Activated CD4-positive, CD25-positive, alpha-beta regulatory T cell treated with anti-CD3 and anti-CD28 coated beads, Interleukin-2, amount 50 U/mL, for 72 hours (primary cell): ENCODE measurements around the gene ADPRS.

Experiments
- DNase-seq: peaks from one replicate; pipeline ENCODE4 v3.0.0; 2021

The ADPRS gene

GRCh38 chr1:36087233-36088123, 1.2 kb upstream of the ADPRS start:
- peak; percentile 27 for DNase-seq

- DNase-seq, result no peak
These were observed 471 bp upstream of the ADPRS start for GRCh38 chr1:36088265-36088576.

DNA sequence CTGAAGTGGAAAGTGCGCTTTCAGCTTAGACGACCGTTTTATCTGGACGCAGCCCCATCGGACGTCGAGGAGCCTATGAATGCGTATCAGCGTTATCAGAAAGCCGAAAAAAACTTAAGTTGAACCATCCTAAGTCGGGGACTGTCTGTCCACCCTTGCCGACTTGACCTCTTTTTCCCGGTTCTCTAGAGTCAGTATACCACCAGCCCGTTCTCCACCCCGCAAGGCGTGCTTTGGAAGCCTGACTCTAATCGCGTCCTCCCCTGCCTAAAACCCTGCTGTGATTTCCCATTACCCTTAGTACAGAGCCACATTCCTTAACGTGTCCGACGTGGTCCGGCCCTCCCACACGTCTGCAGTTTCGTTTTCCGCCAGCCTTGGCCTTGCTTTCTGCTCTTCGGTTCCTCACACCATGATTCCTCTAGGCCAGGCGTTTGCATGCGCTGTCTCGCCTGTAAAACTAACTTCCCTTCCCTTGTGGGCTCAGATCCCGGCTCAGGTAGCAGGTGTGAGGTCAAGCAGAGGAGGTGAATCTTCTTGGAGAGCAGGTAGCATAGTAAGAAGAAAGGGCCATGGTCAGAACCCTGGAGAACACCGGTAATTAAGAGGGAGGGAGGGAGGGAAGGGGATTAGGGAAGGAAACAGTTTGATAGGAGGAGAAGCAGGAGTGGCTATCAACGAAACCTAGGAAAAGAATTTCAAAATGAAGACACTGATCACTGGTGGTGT, 865 bp downstream of the ADPRS start:
- peak; percentile 31 for DNase-seq

DNA sequence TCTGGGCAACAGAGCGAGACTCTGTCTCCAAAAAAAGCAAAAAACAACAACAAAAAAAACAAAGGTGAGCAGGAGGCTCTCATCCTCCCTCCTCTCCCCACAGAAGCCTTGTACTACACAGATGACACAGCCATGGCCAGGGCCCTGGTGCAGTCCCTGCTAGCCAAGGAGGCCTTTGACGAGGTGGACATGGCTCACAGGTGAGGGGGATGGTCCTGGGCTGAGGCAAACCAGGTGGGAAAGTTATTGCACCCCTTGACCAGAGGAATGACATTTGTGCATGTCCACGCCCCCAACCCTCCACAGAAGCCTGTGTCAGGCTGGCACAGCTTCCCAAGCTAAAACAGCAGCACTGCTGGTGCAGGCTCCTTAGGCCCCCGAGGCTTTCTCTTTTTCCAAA, 2.4 kb downstream of the ADPRS start:
- DNase-seq, result peak; percentile 23

GRCh38 chr1:36091698-36092097, 3.0 kb downstream of the ADPRS start:
- DNase-seq, result peak; percentile 18

- DNase-seq, result peak; percentile 21
These were observed 3.6 kb downstream of the ADPRS start for GRCh38 chr1:36092166-36092797.

DNA sequence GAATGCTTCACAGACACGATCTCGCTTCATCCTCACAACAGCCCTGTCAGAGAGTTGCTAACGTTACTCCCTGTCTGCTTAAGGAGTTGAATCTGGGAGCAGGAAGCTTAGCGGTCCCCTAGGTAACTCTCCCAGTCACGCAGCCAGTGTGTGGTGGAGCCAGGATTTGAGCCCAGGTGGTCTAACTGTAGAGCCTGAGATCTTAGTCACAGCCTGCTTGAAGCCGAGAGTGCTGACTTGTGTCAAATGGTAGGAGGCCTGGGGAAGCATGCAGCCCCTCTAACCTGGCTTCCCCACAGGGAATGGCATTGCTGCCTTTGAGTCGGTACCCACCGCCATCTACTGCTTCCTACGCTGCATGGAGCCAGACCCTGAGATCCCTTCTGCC, 4.1 kb downstream of the ADPRS start:
- DNase-seq, result peak; percentile 26

DNA sequence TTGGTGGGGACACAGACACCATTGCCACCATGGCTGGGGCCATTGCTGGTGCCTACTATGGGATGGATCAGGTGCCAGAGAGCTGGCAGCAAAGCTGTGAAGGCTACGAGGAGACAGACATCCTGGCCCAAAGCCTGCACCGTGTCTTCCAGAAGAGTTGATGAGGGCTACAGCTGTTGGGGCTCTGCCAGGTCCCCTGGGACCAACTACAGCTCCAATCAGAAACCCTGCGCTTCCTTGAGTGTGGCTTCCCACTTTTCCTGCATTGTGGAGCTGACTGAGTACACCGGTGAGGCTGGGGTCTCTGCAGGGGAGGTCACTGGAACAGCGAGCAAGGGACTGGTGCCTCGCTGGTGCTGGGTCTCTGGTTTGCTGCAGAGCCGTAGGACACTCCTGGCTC, 4.5 kb downstream of the ADPRS start:
- peak; percentile 18 for DNase-seq

DNA sequence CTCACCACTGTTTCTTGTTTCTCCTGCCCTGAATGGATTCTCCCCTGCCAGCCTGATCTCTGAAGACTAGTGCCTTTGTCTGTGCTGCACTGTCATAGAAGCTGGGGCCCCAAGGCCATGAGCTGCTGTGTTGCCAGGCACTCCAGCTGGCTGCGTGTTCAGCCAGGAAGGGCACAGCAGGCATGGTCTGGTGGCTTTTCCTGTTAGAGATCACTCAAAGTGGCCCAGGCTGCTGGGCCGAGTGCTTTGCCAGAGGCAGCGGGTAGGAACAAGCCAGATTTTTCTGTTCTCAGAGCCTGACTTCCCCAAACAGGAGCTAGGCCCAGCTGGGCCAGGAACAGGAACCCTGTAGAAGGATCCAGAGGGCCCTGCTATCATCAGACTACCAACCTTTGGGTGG, 5.2 kb downstream of the ADPRS start:
- DNase-seq, result no peak

- DNase-seq, result no peak
These were observed 5.9 kb downstream of the ADPRS start for GRCh38 chr1:36094621-36095061.

DNA sequence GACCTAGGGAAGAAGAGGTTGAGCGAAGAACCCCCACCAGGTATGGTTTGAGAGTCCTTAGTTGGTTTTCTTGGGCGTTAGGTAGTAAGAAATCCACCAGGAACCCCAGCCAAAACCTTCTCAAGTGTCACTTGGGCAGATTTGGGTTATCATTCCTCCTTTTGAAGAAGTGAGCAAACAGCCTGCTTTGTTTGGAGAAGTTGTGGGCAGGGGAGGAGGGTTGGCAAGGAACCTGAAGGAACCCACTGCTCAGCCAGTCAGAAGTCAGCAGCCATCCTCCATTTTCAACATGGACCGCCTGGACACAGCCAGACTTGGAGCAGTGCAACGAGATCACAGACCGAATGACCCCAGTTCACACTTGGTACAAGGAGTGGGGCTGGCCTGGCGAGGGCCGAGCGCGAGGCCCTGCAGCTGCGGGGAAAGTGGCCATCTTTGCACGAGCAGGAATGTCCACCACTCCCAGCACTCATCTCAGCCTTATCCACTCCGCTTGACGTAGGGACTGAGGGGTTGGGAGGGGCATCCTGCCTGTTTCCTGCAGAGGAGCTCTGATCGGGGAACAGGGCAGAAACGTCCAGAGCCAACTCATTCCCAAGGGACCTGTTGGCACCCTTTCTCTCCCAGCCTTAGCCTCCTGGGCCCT, 7.2 kb downstream of the ADPRS start:
- DNase-seq, result no peak

GRCh38 chr1:36096500-36097432, 8.1 kb downstream of the ADPRS start:
- DNase-seq, result no peak

- no peak for DNase-seq
These were observed 9.2 kb downstream of the ADPRS start for GRCh38 chr1:36097693-36098585.

DNA sequence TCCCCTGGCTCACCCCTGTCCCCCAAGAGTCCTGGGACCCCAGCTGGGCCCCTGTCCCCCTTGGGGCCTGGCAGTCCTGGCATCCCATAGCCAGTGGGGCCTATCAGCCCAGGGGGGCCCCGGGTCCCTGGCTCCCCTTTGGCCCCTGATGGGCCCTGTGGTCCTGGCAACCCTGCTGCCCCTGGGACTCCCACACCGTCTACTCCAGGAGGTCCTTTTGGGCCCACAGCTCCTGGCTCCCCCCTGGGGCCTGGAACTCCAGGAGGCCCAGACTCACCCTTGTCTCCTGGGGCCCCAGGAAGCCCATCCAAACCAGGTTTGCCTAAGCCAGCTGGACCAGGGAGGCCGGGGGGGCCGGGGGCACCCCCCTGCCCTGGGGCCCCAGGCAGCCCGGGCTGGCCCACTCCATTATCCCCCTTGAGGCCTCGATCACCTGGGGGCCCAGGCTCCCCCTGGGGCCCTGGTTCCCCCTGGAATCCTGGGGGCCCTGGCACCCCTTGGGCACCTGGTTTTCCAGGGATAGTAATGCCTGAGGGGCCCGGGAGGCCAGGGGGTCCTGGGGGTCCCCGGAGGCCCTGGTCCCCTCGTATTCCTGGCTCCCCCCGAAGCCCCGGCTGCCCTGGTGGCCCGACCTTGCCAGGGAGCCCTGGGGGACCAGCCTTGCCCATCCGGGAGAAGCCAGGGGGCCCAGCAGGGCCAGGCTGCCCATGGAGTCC, 10.1 kb downstream of the ADPRS start:
- DNase-seq, result no peak

GRCh38 chr1:36099681-36100341, 11.1 kb downstream of the ADPRS start:
- peak; percentile 78 for DNase-seq

DNA sequence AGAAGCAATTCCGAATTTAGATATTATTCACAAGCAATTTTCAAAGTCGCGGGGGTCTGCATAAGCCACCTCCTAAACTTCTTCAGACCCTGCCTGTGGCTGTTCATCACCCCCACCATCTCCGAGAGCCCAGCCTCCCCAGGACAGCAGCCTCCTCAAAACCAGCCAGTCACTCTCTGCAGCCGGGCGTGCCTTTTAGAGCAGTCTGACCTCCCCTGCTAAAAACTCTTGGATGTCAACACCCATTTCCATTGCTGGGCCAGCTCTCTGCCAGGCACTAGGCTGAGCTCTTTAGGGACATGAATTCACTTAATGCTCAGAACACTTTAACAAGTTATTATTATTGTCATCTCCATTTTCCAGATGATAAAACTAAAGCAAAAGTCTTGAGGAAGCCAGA, 11.7 kb downstream of the ADPRS start:
- DNase-seq, result no peak

DNA sequence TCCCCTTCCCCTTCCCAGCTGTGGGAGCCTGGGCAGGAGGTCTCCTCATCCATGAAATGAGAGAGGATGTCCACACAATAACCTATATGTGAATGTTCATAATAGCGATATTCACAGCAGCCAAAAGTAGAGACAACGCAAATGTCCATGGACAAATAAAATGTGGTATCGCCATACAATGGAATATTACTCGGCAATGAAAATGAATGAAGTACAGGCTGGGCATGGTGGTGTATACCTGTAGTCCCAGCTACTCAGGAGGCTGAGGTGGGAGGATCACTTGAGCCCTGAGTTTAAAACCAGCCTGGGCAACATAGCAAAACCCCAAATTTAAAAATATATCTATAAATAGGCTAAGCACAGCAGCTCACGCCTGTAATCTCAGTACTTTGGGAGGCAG, 12.9 kb downstream of the ADPRS start:
- DNase-seq, result no peak

DNA sequence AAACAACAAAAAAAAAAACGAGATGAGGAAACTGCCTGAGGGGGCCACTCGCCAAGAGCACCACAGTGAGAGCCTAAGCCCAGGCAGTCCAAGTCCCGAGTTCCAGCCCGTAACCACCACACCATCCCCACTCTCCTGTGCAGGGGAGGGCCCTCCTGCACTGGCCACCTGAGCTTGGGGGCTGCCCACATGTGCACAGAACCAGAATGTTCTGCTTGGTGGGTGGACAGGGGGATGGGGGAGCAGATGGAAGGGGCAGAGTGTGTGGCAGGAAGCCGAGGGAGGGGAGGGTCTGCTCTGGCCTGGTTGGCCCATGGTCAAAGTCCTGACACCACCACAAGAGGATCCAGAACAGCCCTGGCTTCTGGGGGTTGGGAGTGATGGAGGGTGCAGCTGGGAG, 17.6 kb downstream of the ADPRS start:
- DNase-seq, result no peak

DNA sequence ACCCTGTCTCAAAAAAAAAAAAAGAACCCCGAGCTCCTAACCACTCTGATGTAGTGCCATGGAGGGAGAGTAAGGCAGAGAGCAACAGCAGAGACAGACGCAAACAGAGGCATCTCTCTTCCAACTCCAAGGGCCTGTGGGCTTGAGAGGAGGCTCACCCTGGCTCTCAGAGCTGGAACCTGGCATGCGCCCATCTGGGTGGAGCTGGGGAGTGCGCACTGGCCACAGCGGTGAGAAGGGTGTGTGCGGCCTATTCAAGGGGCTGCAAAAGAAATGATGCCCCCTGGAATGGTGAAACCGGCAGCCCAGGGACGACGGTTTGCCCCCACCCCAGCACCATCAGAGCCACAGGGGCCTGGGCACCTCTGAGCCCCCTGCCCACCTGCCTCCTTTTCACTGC, 18.7 kb downstream of the ADPRS start:
- no peak for DNase-seq

GRCh38 chr1:36108314-36108713, 19.6 kb downstream of the ADPRS start:
- DNase-seq, result no peak
